Large intestine (tissue), 12 donors: ENCODE data around the gene MRPS16. TPM values are rescaled to one million over a fixed set of nuclear protein-coding genes. Genes with fewer than 3 reads are reported as not detected.

Source experiments
- DNase-seq, 2 donors: peaks; one replicate each; pipeline versions ENCODE4 v3.0.0 to v3.0.0-alpha.2; 2013
- H3K27ac ChIP-seq: one replicate; pipeline ENCODE4 v1.5.1; 2013; ENCODE audit warnings: low read length
- H3K27me3 ChIP-seq: 2 replicates; pipeline ENCODE4 v1.6.1; 2013; ENCODE audit warnings: low read length; ENCODE audit not compliant: control insufficient read depth, insufficient read depth
- H3K36me3 ChIP-seq: 2 replicates; pipeline ENCODE4 v1.6.1; 2013; ENCODE audit warnings: low read length; ENCODE audit not compliant: control insufficient read depth, insufficient read depth
- H3K4me1 ChIP-seq: one replicate; pipeline ENCODE4 v1.6.1; 2013; ENCODE audit warnings: low read length; ENCODE audit not compliant: control insufficient read depth, insufficient read depth
- H3K4me3 ChIP-seq: one replicate; pipeline ENCODE4 v1.5.1; 2013; ENCODE audit warnings: low read length
- H3K9me3 ChIP-seq: one replicate; pipeline ENCODE4 v1.6.1; 2013; ENCODE audit warnings: mild to moderate bottlenecking, low read depth, low read length, moderate library complexity; ENCODE audit not compliant: control insufficient read depth
- WGBS: methylation state at CpG from one replicate; pipeline ENCODE4 v1.1.5; 2013; ENCODE audit warnings: low lambda C conversion rate; ENCODE audit not compliant: insufficient coverage; 5-methylcytosine and 5-hydroxymethylcytosine counted together
- long read RNA-seq, 11 donors: transcript quantifications; one replicate each; lab custom pipeline, GENCODE V29; 2026
- polyA plus RNA-seq: library from polyadenylated mRNA; unstranded; fragments of 120-200 nt; gene quantifications from one replicate; pipeline ENCODE4 v1.2.1, GENCODE V29; 2013

MRPS16 gene
- 77.1 TPM for polyA plus RNA-seq
- long read RNA-seq, donor 1, transcript MRPS16-202 (3 exons, 2,634 nt): major isoform, 29 of 32 reads
- long read RNA-seq, donor 1, partial matches to known transcripts: 0 of 32 reads
- long read RNA-seq, donor 1, other reads (novel, unspliced or antisense): 0 of 32 reads
- long read RNA-seq, donor 2, transcript MRPS16-202 (3 exons, 2,634 nt): major isoform, 58 of 74 reads
- long read RNA-seq, donor 2, transcript MRPS16-205 (3 exons, 2,580 nt): minor isoform, 6 of 74 reads
- long read RNA-seq, donor 2, partial matches to known transcripts: 9 of 74 reads
- long read RNA-seq, donor 2, other reads (novel, unspliced or antisense): 0 of 74 reads
- long read RNA-seq, donor 3: 0 reads
- long read RNA-seq, donor 4, transcript MRPS16-202 (3 exons, 2,634 nt): major isoform, 10 of 11 reads
- long read RNA-seq, donor 4, partial matches to known transcripts: 0 of 11 reads
- long read RNA-seq, donor 4, other reads (novel, unspliced or antisense): 0 of 11 reads
- long read RNA-seq, donor 5, transcript MRPS16-202 (3 exons, 2,634 nt): major isoform, 20 of 22 reads
- long read RNA-seq, donor 5, partial matches to known transcripts: 0 of 22 reads
- long read RNA-seq, donor 5, other reads (novel, unspliced or antisense): 0 of 22 reads
- long read RNA-seq, donor 6, transcript MRPS16-202 (3 exons, 2,634 nt): major isoform, 44 of 58 reads
- long read RNA-seq, donor 6, partial matches to known transcripts: 10 of 58 reads
- long read RNA-seq, donor 6, other reads (novel, unspliced or antisense): 0 of 58 reads
- long read RNA-seq, donor 7, transcript MRPS16-202 (3 exons, 2,634 nt): major isoform, 24 of 24 reads
- long read RNA-seq, donor 7, partial matches to known transcripts: 0 of 24 reads
- long read RNA-seq, donor 7, other reads (novel, unspliced or antisense): 0 of 24 reads
- long read RNA-seq, donor 8, transcript MRPS16-205 (3 exons, 2,580 nt): minor isoform, 5 of 93 reads
- long read RNA-seq, donor 8, transcript MRPS16-202 (3 exons, 2,634 nt): major isoform, 71 of 93 reads
- long read RNA-seq, donor 8, partial matches to known transcripts: 12 of 93 reads
- long read RNA-seq, donor 8, other reads (novel, unspliced or antisense): 0 of 93 reads
- long read RNA-seq, donor 9, transcript MRPS16-202 (3 exons, 2,634 nt): major isoform, 55 of 67 reads
- long read RNA-seq, donor 9, partial matches to known transcripts: 6 of 67 reads
- long read RNA-seq, donor 9, other reads (novel, unspliced or antisense): 0 of 67 reads
- long read RNA-seq, donor 10, transcript MRPS16-202 (3 exons, 2,634 nt): major isoform, 72 of 100 reads
- long read RNA-seq, donor 10, partial matches to known transcripts: 22 of 100 reads
- long read RNA-seq, donor 10, other reads (novel, unspliced or antisense): 0 of 100 reads
- long read RNA-seq, donor 11, transcript MRPS16-202 (3 exons, 2,634 nt): major isoform, 33 of 46 reads
- long read RNA-seq, donor 11, partial matches to known transcripts: 8 of 46 reads
- long read RNA-seq, donor 11, other reads (novel, unspliced or antisense): 0 of 46 reads

GRCh38 chr10:73252445-73253224, at the start of gene MRPS16:
MRPS16 (minus strand) TSS chr10:73252644; CDS start chr10:73252482, 162 bp downstream.
- peak; percentile 95 to 99 for DNase-seq
- Histone ChIP-seq H3K27ac (peak within 1 kb of the TSS; percentile 97), H3K27me3 (no peaks in the 10 kb centered on the region), H3K36me3 (peaks cover 16% of the 10 kb centered on the region), H3K4me1 (peaks cover 6% of the 10 kb centered on the region), H3K9me3 (no peaks in the 10 kb centered on the region), H3K4me3 (peak within 1 kb of the TSS; percentile 76)
- WGBS: 5% methylated on average over 3 of the region's 51 CpGs

DNA sequence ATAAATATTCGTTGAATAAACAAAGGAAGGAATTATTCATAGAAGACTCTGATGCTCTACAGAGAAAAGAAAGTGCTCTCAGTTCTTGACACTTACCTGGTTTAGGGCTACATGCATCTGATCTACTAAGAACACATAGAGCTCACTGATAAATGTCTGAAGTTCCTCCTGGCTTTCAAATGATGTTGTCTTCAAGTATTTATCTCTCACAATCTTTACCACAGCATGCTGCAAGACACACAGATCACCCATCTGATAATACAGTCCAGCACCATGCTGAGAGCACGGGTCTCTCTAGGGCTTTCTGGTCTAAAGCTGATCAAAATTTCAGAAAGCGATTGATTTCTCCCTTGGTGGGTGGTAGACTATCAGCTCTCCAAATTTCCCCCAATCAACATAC, 44.5 kb upstream of the MRPS16 start:
- H3K27me3 ChIP-seq: no peaks in the 10 kb centered on the region
- H3K27ac ChIP-seq: no peak overlapping the region
- no peak for DNase-seq
- H3K36me3 ChIP-seq: no peaks in the 10 kb centered on the region
- H3K9me3 ChIP-seq: no peaks in the 10 kb centered on the region
- H3K4me1 ChIP-seq: peaks cover 4% of the 10 kb centered on the region
- no peak overlapping the region for H3K4me3 ChIP-seq
- no CpG with 5 or more reads among the region's 3 CpGs for WGBS

GRCh38 chr10:73293461-73293860, 41.0 kb upstream of the MRPS16 start:
- no peaks in the 10 kb centered on the region for H3K9me3 ChIP-seq
- H3K27ac ChIP-seq: no peak overlapping the region
- H3K27me3 ChIP-seq: no peaks in the 10 kb centered on the region
- no peak overlapping the region for H3K4me3 ChIP-seq
- peaks cover 4% of the 10 kb centered on the region for H3K4me1 ChIP-seq
- WGBS: 73% methylated on average over 3 of the region's 3 CpGs
- no peak for DNase-seq
- no peaks in the 10 kb centered on the region for H3K36me3 ChIP-seq

GRCh38 chr10:73289958-73290357, 37.5 kb upstream of the MRPS16 start:
- no peaks in the 10 kb centered on the region for H3K4me1 ChIP-seq
- H3K27me3 ChIP-seq: no peaks in the 10 kb centered on the region
- no peak overlapping the region for H3K4me3 ChIP-seq
- no peak for DNase-seq
- H3K27ac ChIP-seq: no peak overlapping the region
- no CpG with 5 or more reads among the region's 1 CpG for WGBS
- no peaks in the 10 kb centered on the region for H3K9me3 ChIP-seq
- H3K36me3 ChIP-seq: no peaks in the 10 kb centered on the region

GRCh38 chr10:73287441-73287840, 35.0 kb upstream of the MRPS16 start:
- WGBS: 100% methylated on average over 1 of the region's 1 CpG
- Histone ChIP-seq H3K4me1 (no peaks in the 10 kb centered on the region), H3K9me3 (no peaks in the 10 kb centered on the region), H3K27me3 (no peaks in the 10 kb centered on the region), H3K36me3 (no peaks in the 10 kb centered on the region), H3K4me3 (no peak overlapping the region), H3K27ac (no peak overlapping the region)
- DNase-seq: no peak

- no CpG with 5 or more reads among the region's 3 CpGs for WGBS
- no peaks in the 10 kb centered on the region for H3K9me3 ChIP-seq
- no peaks in the 10 kb centered on the region for H3K27me3 ChIP-seq
- no peak for DNase-seq
- no peak overlapping the region for H3K27ac ChIP-seq
- no peaks in the 10 kb centered on the region for H3K4me1 ChIP-seq
- no peak overlapping the region for H3K4me3 ChIP-seq
- H3K36me3 ChIP-seq: no peaks in the 10 kb centered on the region
These were observed 28.7 kb upstream of the MRPS16 start for GRCh38 chr10:73281097-73281496.

- H3K4me3 ChIP-seq: no peak overlapping the region
- no peaks in the 10 kb centered on the region for H3K4me1 ChIP-seq
- H3K27me3 ChIP-seq: no peaks in the 10 kb centered on the region
- no peaks in the 10 kb centered on the region for H3K36me3 ChIP-seq
- no peak overlapping the region for H3K27ac ChIP-seq
- no peak for DNase-seq
- WGBS: 100% methylated on average over 2 of the region's 2 CpGs
- H3K9me3 ChIP-seq: no peaks in the 10 kb centered on the region
These were observed 12.0 kb upstream of the MRPS16 start for GRCh38 chr10:73264423-73264822.

- Histone ChIP-seq H3K4me1 (no peaks in the 10 kb centered on the region), H3K4me3 (no peak overlapping the region), H3K9me3 (peaks cover 3% of the 10 kb centered on the region), H3K36me3 (no peaks in the 10 kb centered on the region), H3K27ac (no peak overlapping the region), H3K27me3 (no peaks in the 10 kb centered on the region)
- DNase-seq: no peak
- no CpG with 5 or more reads among the region's 1 CpG for WGBS
These were observed 11.4 kb upstream of the MRPS16 start for GRCh38 chr10:73263693-73264347.
